Colonic mucosa (tissue), 4 donors: ENCODE measurements around the gene BAZ1A. TPM values are rescaled to one million over a fixed set of nuclear protein-coding genes. Genes with fewer than 3 reads are reported as not detected.

ENCODE experiments used
- DNase-seq: peaks from one replicate; pipeline ENCODE4 v3.0.0-alpha.2; 2020
- H3K27ac ChIP-seq: fragments of 200-600 bp; one replicate; pipeline ENCODE4 v1.8.0; 2021
- H3K27me3 ChIP-seq: fragments of 200-600 bp; one replicate; pipeline ENCODE4 v1.8.0; 2021
- H3K36me3 ChIP-seq: fragments of 200-600 bp; one replicate; pipeline ENCODE4 v1.8.0; 2021
- H3K4me1 ChIP-seq: fragments of 200-600 bp; one replicate; pipeline ENCODE4 v1.8.0; 2021; ENCODE audit warnings: mild to moderate bottlenecking
- H3K4me3 ChIP-seq: fragments of 200-600 bp; one replicate; pipeline ENCODE4 v1.8.0; 2021
- H3K9ac ChIP-seq, 2 donors: one replicate each; pipeline ENCODE4 v1.7.0; 2013; ENCODE audit warnings: control low read depth in 2 of 2, low read depth in 2 of 2, low read length in 2 of 2
- H3K9me3 ChIP-seq: fragments of 200-600 bp; one replicate; pipeline ENCODE4 v1.8.0; 2021
- CTCF ChIP-seq: fragments of 200-600 bp; IDR thresholded peaks from one replicate; pipeline ENCODE4 v1.8.0; 2022; ENCODE audit warnings: antibody characterized with exemption, mild to moderate bottlenecking
- intact Hi-C: fragments of 100-400 bp; cut with DNase I; formaldehyde crosslinking; loops from one replicate; pipeline ENCODE4 v1.14.1; 2022
- total RNA-seq, 2 donors: library from RNA; stranded (reverse); fragmentation: NEBNext Ultra II Directional in 1 of 2; extraction: Animal tissue kit (Norgen Biotek cat#: 25700) in 1 of 2; gene quantifications; one replicate each; pipeline ENCODE4 v1.2.1, GENCODE V29; 2021
- donor health status: healthy.
- donor health status: DM: no; HTN: no; CAD: no.
- donor health status: DM: no; HTN: no; CAD: no.

Gene BAZ1A
- total RNA-seq, 2 donors from 2014 or later = 24.9 to 30.6 TPM

- no peak overlapping the region for H3K9ac ChIP-seq
- intact Hi-C loops = no loop called here
- no peak for TF ChIP-seq CTCF
These were observed 41.3 kb downstream of the BAZ1A start for GRCh38 chr14:34833549-34834523.

GRCh38 chr14:34826661-34827060 is 48.5 kb downstream of the BAZ1A start:
- H3K4me3 ChIP-seq = no peak overlapping the region
- DNase-seq = no peak
- TF ChIP-seq CTCF = no peak
- no peaks in the 10 kb centered on the region for H3K36me3 ChIP-seq
- H3K27me3 ChIP-seq = no peaks in the 10 kb centered on the region
- H3K9me3 ChIP-seq = no peaks in the 10 kb centered on the region
- intact Hi-C loops = no loop called here
- H3K9ac ChIP-seq = no peak overlapping the region
- H3K4me1 ChIP-seq = no peaks in the 10 kb centered on the region
- no peak overlapping the region for H3K27ac ChIP-seq

More at GRCh38 chr14:34833549-34834523, 41.3 kb downstream of the BAZ1A start:
- no peaks in the 10 kb centered on the region for H3K27me3 ChIP-seq
- no peak overlapping the region for H3K27ac ChIP-seq
- no peaks in the 10 kb centered on the region for H3K36me3 ChIP-seq
- DNase-seq = no peak
- no peak overlapping the region for H3K4me3 ChIP-seq
- no peaks in the 10 kb centered on the region for H3K4me1 ChIP-seq
- no peaks in the 10 kb centered on the region for H3K9me3 ChIP-seq

- no peak for TF ChIP-seq CTCF
- no peak overlapping the region for H3K4me3 ChIP-seq
- no peaks in the 10 kb centered on the region for H3K4me1 ChIP-seq
- H3K9me3 ChIP-seq = no peaks in the 10 kb centered on the region
- H3K27me3 ChIP-seq = no peaks in the 10 kb centered on the region
- no peak for DNase-seq
- H3K36me3 ChIP-seq = no peaks in the 10 kb centered on the region
- no peak overlapping the region for H3K27ac ChIP-seq
- intact Hi-C loops = no loop called here
- H3K9ac ChIP-seq = no peak overlapping the region
These were observed 50.3 kb downstream of the BAZ1A start for GRCh38 chr14:34824826-34825225.

GRCh38 chr14:34824256-34824655 is 50.9 kb downstream of the BAZ1A start:
- DNase-seq = no peak
- no peaks in the 10 kb centered on the region for H3K27me3 ChIP-seq
- intact Hi-C loops = no loop called here
- H3K27ac ChIP-seq = no peak overlapping the region
- TF ChIP-seq CTCF = no peak
- H3K4me3 ChIP-seq = no peak overlapping the region
- no peaks in the 10 kb centered on the region for H3K4me1 ChIP-seq
- no peaks in the 10 kb centered on the region for H3K9me3 ChIP-seq
- H3K9ac ChIP-seq = no peak overlapping the region
- H3K36me3 ChIP-seq = no peaks in the 10 kb centered on the region

- Histone ChIP-seq H3K9me3 (no peaks in the 10 kb centered on the region), H3K27ac (no peak overlapping the region), H3K4me3 (no peak overlapping the region), H3K4me1 (no peaks in the 10 kb centered on the region), H3K36me3 (no peaks in the 10 kb centered on the region), H3K27me3 (no peaks in the 10 kb centered on the region), H3K9ac (no peak overlapping the region)
- DNase-seq = no peak
- intact Hi-C loops = no loop called here
- TF ChIP-seq CTCF = no peak
These were observed 57.4 kb downstream of the BAZ1A start for GRCh38 chr14:34817768-34818167.
